H9 (cell line): ENCODE measurements around the gene TAF10. TPM values are rescaled to one million over a fixed set of nuclear protein-coding genes. Genes with fewer than 3 reads are reported as not detected.

Experiments
- DNase-seq: peaks from one replicate; pipeline ENCODE4 v3.0.0-alpha.2; 2017
- H2AFZ ChIP-seq: one replicate; pipeline ENCODE4 v1.6.1; 2013; ENCODE audit warnings: mild to moderate bottlenecking, low read length, control low read depth, moderate library complexity
- H2AK5ac ChIP-seq: 2 replicates; pipeline ENCODE4 v1.6.1; 2013; ENCODE audit warnings: low read length, control low read depth, mixed read lengths; ENCODE audit not compliant: insufficient read length
- H2BK120ac ChIP-seq: one replicate; pipeline ENCODE4 v1.6.1; 2013; ENCODE audit warnings: low read depth, mild to moderate bottlenecking, low read length, control low read depth, inconsistent platforms; ENCODE audit not compliant: poor library complexity, severe bottlenecking
- H2BK12ac ChIP-seq: 2 replicates; pipeline ENCODE4 v1.6.1; 2013; ENCODE audit warnings: low read length, control low read depth, mixed read lengths, low read depth; ENCODE audit not compliant: insufficient read length
- H2BK15ac ChIP-seq: 2 replicates; pipeline ENCODE4 v1.6.1; 2013; ENCODE audit warnings: low read depth, low read length, control low read depth
- H2BK20ac ChIP-seq: one replicate; pipeline ENCODE4 v1.6.1; 2013; ENCODE audit warnings: low read depth, mild to moderate bottlenecking, low read length, control low read depth, inconsistent platforms; ENCODE audit not compliant: poor library complexity, severe bottlenecking
- H2BK5ac ChIP-seq: 2 replicates; pipeline ENCODE4 v1.6.1; 2013; ENCODE audit warnings: low read length, control low read depth, mixed read lengths; ENCODE audit not compliant: insufficient read length
- H3K14ac ChIP-seq: 2 replicates; pipeline ENCODE4 v1.6.1; 2013; ENCODE audit warnings: low read length, control low read depth; ENCODE audit not compliant: insufficient read depth
- H3K18ac ChIP-seq: 2 replicates; pipeline ENCODE4 v1.6.1; 2013; ENCODE audit warnings: low read depth, mild to moderate bottlenecking, mixed read lengths, low read length, control low read depth; ENCODE audit not compliant: insufficient read length
- H3K23ac ChIP-seq: 2 replicates; pipeline ENCODE4 v1.6.1; 2013; ENCODE audit warnings: low read length, control low read depth, mixed read lengths, low read depth; ENCODE audit not compliant: insufficient read length
- H3K23me2 ChIP-seq: 2 replicates; pipeline ENCODE4 v1.6.1; 2013; ENCODE audit warnings: low read depth, mild to moderate bottlenecking, mixed read lengths, low read length, control low read depth; ENCODE audit not compliant: insufficient read length, poor library complexity, severe bottlenecking
- H3K27ac ChIP-seq: 2 replicates; pipeline ENCODE4 v1.5.1; 2013; ENCODE audit warnings: low read length, control low read depth, mixed read lengths, low read depth; ENCODE audit not compliant: insufficient read length
- H3K27me3 ChIP-seq: 2 replicates; pipeline ENCODE4 v1.6.1; 2013; ENCODE audit warnings: low read length, control low read depth, inconsistent platforms; ENCODE audit not compliant: insufficient read depth
- H3K4ac ChIP-seq: 2 replicates; pipeline ENCODE4 v1.6.1; 2013; ENCODE audit warnings: low read depth, mild to moderate bottlenecking, control low read depth, inconsistent platforms, low read length, moderate library complexity
- H3K4me1 ChIP-seq: 2 replicates; pipeline ENCODE4 v1.6.1; 2013; ENCODE audit warnings: low read length, control low read depth, inconsistent platforms; ENCODE audit not compliant: insufficient read depth
- H3K4me2 ChIP-seq: 2 replicates; pipeline ENCODE4 v1.6.1; 2013; ENCODE audit warnings: low read length, control low read depth, mixed read lengths; ENCODE audit not compliant: insufficient read length, insufficient read depth
- H3K56ac ChIP-seq: 2 replicates; pipeline ENCODE4 v1.6.1; 2013; ENCODE audit warnings: low read depth, mild to moderate bottlenecking, mixed read lengths, low read length, control low read depth; ENCODE audit not compliant: insufficient read length
- H3K79me1 ChIP-seq: 2 replicates; pipeline ENCODE4 v1.6.1; 2013; ENCODE audit warnings: low read depth, mild to moderate bottlenecking, moderate library complexity, low read length, control low read depth, inconsistent platforms; ENCODE audit not compliant: insufficient read depth, poor library complexity, severe bottlenecking
- H3K79me2 ChIP-seq: 2 replicates; pipeline ENCODE4 v1.6.1; 2013; ENCODE audit warnings: low read length, control low read depth, inconsistent platforms; ENCODE audit not compliant: insufficient read depth
- H3K9ac ChIP-seq: 2 replicates; pipeline ENCODE4 v1.6.1; 2013; ENCODE audit warnings: low read length, control low read depth, mixed read lengths; ENCODE audit not compliant: insufficient read length; ENCODE audit errors: extremely low read depth
- H3K9me3 ChIP-seq: one replicate; pipeline ENCODE4 v1.6.1; 2013; ENCODE audit warnings: low read depth, low read length, inconsistent platforms; ENCODE audit not compliant: control insufficient read depth
- H3T11ph ChIP-seq: one replicate; pipeline ENCODE4 v1.6.1; 2013; ENCODE audit warnings: mild to moderate bottlenecking, low read length, control low read depth, inconsistent platforms
- H4K20me1 ChIP-seq: one replicate; pipeline ENCODE4 v1.6.1; 2013; ENCODE audit not compliant: control insufficient read depth, insufficient read length, insufficient read depth
- H4K5ac ChIP-seq: 2 replicates; pipeline ENCODE4 v1.6.1; 2013; ENCODE audit warnings: low read depth, mild to moderate bottlenecking, mixed read lengths, low read length, control low read depth; ENCODE audit not compliant: insufficient read length
- H4K8ac ChIP-seq: replicated peaks from 2 replicates; pipeline ENCODE4 v1.6.1; 2013; ENCODE audit warnings: low read length, control low read depth, mixed read lengths, low read depth; ENCODE audit not compliant: insufficient read length
- H4K91ac ChIP-seq: 2 replicates; pipeline ENCODE4 v1.6.1; 2013; ENCODE audit warnings: low read depth, mild to moderate bottlenecking, moderate library complexity, mixed read lengths, low read length, control low read depth; ENCODE audit not compliant: insufficient read length
- H3K27ac Mint-ChIP-seq, 3 experiments: 2 replicates in 2 of 3; 3 replicates in 1 of 3; pipeline ENCODE4 v1.8.0; 2020 to 2021; ENCODE audit warnings: mixed read lengths in 3 of 3, mild to moderate bottlenecking in 1 of 3, moderate library complexity in 1 of 3
- H3K27me3 Mint-ChIP-seq: 2 replicates; pipeline ENCODE4 v1.8.0; 2021; ENCODE audit warnings: low read depth, mild to moderate bottlenecking, moderate library complexity, mixed read lengths
- H3K36me3 Mint-ChIP-seq, 3 experiments: 2 replicates in 2 of 3; 3 replicates in 1 of 3; pipeline ENCODE4 v1.8.0; 2020 to 2021; ENCODE audit warnings: low read depth in 3 of 3, mixed read lengths in 3 of 3; ENCODE audit not compliant: insufficient read depth in 1 of 3
- H3K4me1 Mint-ChIP-seq, 2 experiments: 2 replicates each; pipeline ENCODE4 v1.8.0; 2020; ENCODE audit warnings: mixed read lengths in 2 of 2
- H3K4me3 Mint-ChIP-seq, 2 experiments: 2 replicates in 1 of 2; 3 replicates in 1 of 2; pipeline ENCODE4 v1.8.0; 2020 to 2021; ENCODE audit warnings: mild to moderate bottlenecking in 2 of 2, mixed read lengths in 2 of 2, moderate library complexity in 1 of 2
- H3K9me3 Mint-ChIP-seq, 2 experiments: 2 replicates in 1 of 2; 3 replicates in 1 of 2; pipeline ENCODE4 v1.8.0; 2020; ENCODE audit warnings: mild to moderate bottlenecking in 2 of 2, mixed read lengths in 2 of 2, moderate library complexity in 1 of 2
- WGBS: extraction: QIAGEN DNeasy Blood & Tissue Kit; methylation state at CpG from one replicate; pipeline ENCODE4 v1.1.7; 2013; ENCODE audit warnings: missing lambda C conversion rate, low lambda C conversion rate, mixed read lengths; ENCODE audit not compliant: insufficient read length; ENCODE audit errors: extremely low coverage; 5-methylcytosine and 5-hydroxymethylcytosine counted together
- total RNA-seq: library from RNA; stranded (reverse); gene quantifications from 2 replicates; pipeline ENCODE4 v1.2.1, GENCODE V29; 2021
- TF ChIP-seq, protein P1 (sequence below): fragments of 200-600 bp; sonication (generic); conservative IDR thresholded peaks from 3 replicates; pipeline ENCODE4 v1.8.0; 2021; ENCODE audit warnings: antibody characterized with exemption, mild to moderate bottlenecking

The TAF10 gene
- total RNA-seq, 1 experiment from 2014 or later: 198 TPM

DNA sequence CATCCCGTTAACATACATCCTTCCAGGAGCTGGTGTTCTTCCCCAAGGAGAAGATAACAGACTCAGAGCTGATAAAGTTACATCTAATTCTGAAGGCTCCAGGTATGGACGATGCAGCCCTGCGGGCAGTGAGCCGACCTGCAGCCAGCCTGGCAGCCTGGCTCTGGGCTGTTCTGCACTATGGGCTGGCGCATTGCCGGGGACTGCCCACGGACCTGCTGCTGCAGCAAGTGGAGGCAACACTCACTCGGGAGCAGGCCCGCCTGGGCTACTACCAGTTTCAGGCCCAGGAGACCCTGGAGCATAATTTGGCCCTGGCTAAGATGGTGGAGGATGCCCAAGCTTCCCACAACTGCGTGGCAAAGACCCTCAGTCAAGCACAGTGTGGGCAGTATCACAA is 48.3 kb downstream of the TAF10 start:
- no peaks in the 10 kb centered on the region; a peak in 2 of 7 replicates for H3K36me3 Mint-ChIP-seq
- no peak overlapping the region for H2AFZ ChIP-seq
- no peak overlapping the region for H4K91ac ChIP-seq
- H3K4me2 ChIP-seq: no peak overlapping the region
- no peaks in the 10 kb centered on the region for H4K20me1 ChIP-seq
- H3K9me3 Mint-ChIP-seq: no peaks in the 10 kb centered on the region
- no peak overlapping the region for H3K27ac Mint-ChIP-seq
- no peak overlapping the region for H4K8ac ChIP-seq
- H3K27ac ChIP-seq: no peak overlapping the region
- H3K56ac ChIP-seq: no peak overlapping the region
- H3K23ac ChIP-seq: no peak overlapping the region
- H3K14ac ChIP-seq: no peak overlapping the region; the same call in 1 of the 2 replicates
- H3K4me3 Mint-ChIP-seq: no peak overlapping the region
- H3K79me2 ChIP-seq: no peaks in the 10 kb centered on the region
- H3K23me2 ChIP-seq: no peaks in the 10 kb centered on the region
- H3K79me1 ChIP-seq: no peaks in the 10 kb centered on the region
- no peak overlapping the region for H3K4ac ChIP-seq
- TF ChIP-seq, protein P1, sequence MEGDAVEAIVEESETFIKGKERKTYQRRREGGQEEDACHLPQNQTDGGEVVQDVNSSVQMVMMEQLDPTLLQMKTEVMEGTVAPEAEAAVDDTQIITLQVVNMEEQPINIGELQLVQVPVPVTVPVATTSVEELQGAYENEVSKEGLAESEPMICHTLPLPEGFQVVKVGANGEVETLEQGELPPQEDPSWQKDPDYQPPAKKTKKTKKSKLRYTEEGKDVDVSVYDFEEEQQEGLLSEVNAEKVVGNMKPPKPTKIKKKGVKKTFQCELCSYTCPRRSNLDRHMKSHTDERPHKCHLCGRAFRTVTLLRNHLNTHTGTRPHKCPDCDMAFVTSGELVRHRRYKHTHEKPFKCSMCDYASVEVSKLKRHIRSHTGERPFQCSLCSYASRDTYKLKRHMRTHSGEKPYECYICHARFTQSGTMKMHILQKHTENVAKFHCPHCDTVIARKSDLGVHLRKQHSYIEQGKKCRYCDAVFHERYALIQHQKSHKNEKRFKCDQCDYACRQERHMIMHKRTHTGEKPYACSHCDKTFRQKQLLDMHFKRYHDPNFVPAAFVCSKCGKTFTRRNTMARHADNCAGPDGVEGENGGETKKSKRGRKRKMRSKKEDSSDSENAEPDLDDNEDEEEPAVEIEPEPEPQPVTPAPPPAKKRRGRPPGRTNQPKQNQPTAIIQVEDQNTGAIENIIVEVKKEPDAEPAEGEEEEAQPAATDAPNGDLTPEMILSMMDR: no peak
- no CpG with 5 or more reads among the region's 10 CpGs for WGBS
- no peak overlapping the region for H3K18ac ChIP-seq
- H3K4me1 ChIP-seq: peaks cover 6% of the 10 kb centered on the region; the same call in 1 of the 2 replicates
- H3K27me3 Mint-ChIP-seq: no peaks in the 10 kb centered on the region; the same call in 1 of the 2 replicates
- no peak overlapping the region for H4K5ac ChIP-seq
- no peak overlapping the region for H2BK15ac ChIP-seq
- no peak for DNase-seq
- H3K27me3 ChIP-seq: no peaks in the 10 kb centered on the region
- H3K4me1 Mint-ChIP-seq: peaks cover 25 to 36% of the 10 kb centered on the region in 2 experiments
- no peak overlapping the region for H2AK5ac ChIP-seq
- no peak overlapping the region for H2BK5ac ChIP-seq
- no peak overlapping the region for H2BK12ac ChIP-seq
- H3K9ac ChIP-seq: no peak overlapping the region
- H2BK120ac ChIP-seq: no peak overlapping the region
- no peaks in the 10 kb centered on the region for H3K9me3 ChIP-seq
- H3T11ph ChIP-seq: no peak overlapping the region
- no peak overlapping the region for H2BK20ac ChIP-seq
